HUDEP-2 (cell line): ENCODE data around the gene IL2RA.
"Not testable (repeated sequence)": the region's sequence is repeated elsewhere in the genome, so short reads cannot be mapped to it uniquely, and the experiment has no call there.

Source experiments
- DNase-seq, 76 experiments: peaks; one replicate each; lab custom pipeline; 2025; ENCODE audit not compliant: unreplicated experiment in 76 of 76; lab: John Stamatoyannopoulos, UW

Gene IL2RA

DNA sequence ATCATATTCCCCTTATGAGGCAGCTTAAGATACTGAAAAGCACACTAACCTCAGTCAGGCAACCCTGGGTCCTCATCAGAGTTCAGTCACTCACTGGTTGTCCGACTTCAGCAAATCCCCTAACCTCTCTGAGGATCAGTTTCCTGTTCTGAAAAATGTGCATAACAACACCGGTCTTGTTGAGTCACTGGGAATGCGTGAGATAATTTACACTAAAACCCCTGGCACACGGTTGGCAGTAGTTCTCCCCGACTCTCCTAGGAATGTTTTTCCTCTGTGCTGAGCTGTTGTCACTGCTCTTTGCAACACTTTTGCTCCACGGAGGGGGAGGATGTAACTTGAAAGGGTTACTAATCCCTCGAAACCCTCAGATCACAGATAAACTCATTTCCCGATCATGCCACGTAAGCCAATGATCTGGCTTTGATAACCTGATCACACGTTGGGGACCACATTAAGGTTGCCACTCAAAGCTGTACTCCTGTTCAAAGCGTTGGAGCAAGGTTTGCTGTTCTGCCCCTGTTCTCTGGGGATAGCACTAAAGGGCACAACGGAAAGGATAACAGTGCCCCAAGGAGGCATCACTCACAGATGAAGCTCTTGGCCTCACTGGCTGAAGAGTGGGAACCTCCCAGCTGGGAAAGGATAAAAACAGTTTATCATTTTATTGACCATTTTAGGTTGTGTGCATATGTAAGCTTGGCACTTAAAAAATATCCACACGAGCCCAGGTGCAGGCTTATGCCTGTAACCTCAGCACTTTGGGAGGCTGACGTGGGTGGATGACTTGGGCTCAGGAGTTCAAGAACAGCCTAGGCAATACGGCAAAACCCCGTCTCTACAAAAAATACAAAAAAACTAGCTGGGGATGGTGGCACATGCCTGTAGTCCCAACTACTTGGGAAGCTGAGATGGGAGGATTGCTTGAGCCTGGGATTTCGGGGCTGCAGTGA, 21.6 kb upstream of the IL2RA start:
- DNase-seq: no peak

DNA sequence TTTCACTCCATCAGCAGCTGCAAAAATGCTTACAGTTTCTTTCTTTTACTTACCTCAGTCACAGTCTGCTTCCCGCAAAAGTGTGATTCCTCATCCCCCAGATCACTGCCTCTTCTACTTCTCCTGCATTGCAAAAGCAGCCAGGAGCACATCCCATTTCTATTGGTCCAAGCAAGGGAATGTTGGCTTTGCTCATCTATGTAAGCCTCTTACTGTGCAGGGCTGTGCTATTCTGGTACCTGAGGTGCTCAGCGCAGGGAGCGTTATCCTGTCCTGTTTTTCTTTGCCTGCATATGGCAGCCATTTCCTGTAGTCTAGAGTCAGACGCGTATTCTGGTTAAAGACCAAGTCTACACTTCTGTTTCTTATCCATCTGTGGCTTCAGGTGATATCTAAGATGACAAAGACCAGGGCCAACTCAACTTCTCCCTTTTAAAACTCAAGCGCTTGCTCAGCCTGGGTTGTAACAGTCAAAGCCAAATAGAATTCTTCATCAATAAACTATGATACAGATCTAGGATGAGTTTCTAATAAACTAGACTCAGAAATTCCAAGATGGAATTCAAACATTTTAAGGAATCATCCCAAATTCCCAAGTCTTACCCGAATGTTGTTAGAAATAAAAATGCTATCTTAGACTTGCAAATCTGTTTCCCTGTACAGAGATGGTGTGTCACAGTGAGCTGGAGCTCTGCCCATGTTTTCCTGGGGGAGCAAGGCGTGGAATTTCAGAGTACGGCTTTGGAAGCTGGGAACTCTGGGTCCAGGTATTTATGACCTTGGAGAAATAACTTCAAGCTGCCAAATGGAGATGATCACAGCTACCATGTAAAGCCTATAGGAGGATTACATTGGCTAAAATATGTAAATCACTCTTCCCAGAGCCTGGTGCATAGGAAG, 20.6 kb upstream of the IL2RA start:
- DNase-seq: no peak

DNA sequence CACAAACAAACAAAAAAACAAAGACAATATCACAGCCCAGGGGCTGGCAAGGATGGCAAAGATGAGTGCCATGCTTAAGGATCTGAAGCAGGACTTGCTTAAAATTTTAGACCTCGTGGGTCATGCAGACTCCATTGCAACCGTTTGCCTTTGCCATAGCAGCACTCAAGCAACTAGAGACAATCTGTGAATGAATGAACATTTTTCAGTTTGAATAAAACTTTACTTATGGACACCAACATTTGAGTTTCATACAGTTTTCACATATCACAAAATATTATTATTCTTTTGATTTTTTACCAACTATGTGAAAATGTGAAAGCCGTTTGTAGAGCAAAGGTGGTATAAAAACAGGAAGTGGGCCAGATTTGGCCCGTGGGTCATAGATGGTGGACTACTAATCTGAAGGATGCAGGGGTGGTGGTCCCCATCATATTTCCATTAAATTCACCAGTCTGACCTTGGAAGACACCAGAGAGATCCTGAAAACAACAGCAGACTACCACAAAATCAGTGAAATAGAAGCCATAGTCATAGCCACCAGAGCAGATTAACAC, 18.3 kb upstream of the IL2RA start:
- DNase-seq: no peak

- no peak for DNase-seq
These were observed 16.9 kb upstream of the IL2RA start for GRCh38 chr10:6079044-6079443.

GRCh38 chr10:6077071-6077675, 15.0 kb upstream of the IL2RA start:
- DNase-seq: no peak

- no peak for DNase-seq
These were observed 12.5 kb upstream of the IL2RA start for GRCh38 chr10:6074489-6075301.

DNA sequence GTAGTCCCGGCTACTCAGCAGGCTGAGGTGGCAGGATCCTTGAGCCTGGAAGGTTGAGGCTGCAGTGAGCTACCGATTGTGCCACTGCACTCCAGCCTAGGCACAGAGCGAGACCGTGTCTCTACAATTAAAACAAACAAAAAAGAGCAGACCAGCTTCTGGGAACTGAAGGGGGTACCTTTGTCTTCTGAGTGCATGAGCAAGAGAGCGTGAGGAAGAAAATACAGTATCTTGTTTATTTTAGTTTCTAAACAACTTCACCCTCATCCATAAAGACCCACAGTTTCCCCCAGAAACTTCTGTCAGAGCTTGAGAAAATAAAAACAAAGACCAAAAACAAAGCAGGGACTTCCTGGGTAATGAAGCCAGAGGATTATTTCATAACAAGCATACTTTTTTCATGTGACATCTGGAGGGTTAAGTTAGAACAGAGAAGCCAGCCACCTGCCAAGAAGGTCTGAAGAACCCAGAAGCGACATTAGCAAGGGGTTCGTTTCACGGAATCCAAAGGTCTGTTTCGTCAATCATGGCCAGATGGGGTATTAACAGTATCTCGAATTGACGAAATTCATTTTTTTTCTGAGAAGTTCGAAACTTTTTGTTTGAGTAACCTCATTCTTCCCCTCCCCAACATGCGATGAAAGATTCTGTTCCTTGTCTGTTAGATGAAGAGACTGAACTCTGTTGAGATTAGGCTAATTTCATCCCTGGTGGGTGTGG, 10.2 kb upstream of the IL2RA start:
- no peak for DNase-seq

GRCh38 chr10:6071181-6072175, 9.3 kb upstream of the IL2RA start:
- no peak for DNase-seq

GRCh38 chr10:6070660-6071059, 8.5 kb upstream of the IL2RA start:
- DNase-seq: no peak

GRCh38 chr10:6069081-6069931, 7.1 kb upstream of the IL2RA start:
- DNase-seq: no peak

DNA sequence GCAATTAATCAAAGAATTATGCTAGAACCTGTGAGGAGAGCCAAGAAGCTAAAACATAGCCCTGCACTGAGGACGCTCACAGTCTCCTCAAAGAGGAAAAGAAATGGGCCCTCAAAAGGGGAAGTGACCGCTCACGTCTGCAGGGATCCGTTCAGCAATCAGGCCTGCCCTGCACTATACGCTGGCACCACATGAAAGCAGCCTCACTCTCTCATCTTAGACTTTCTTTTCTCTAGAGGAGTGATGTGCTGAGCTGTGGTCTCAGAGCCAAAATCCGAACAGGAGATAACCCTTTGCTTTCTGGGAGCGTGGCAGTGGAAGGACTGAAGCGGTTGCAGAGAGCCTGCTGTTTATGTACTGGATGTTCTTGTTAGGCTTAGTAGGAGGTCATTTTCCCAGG, 6.3 kb upstream of the IL2RA start:
- no peak for DNase-seq

DNA sequence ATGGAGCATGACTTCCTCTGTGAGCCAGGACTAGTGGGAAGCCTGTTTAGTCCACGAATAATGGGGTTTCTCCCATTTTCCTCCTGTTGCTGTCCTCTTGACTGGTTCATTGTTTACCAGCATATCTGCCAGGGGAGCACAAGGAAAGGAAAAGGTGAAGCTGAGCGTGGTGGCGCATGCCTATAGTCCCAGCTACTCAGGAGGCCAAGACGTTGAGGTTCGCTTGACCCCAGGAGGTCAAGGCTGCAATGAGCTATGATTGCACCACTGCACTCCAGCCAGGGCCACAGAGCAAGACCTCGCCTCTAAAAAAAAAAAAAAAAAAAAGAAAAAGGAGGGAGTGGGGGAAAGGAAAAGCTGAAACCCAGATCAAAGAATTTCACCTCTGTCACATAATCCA, 5.8 kb upstream of the IL2RA start:
- DNase-seq: no peak

DNA sequence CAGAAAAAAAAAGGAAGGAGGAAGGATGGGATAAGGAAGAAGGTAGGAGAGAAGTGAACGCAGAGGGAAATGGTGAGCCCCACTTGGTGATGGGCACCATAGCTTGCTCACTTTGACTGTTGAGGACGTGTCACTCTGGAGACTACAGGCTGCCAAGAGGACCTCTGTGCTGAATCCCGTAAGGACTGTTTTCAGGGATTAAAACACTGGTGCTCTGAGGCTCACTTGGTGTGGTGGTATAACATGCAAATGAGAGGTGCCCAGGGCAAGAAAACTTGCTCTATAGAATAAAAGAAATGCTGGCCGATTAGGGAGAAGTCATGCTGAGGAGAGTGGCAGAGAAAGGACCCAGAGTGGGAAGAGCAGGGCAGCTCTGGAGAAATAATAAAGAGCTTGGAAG, 5.3 kb upstream of the IL2RA start:
- no peak for DNase-seq

- DNase-seq: no peak
These were observed 3.7 kb upstream of the IL2RA start for GRCh38 chr10:6065835-6066234.

- DNase-seq: no peak
These were observed 3.2 kb upstream of the IL2RA start for GRCh38 chr10:6065406-6065805.

GRCh38 chr10:6064726-6065125, 2.6 kb upstream of the IL2RA start:
- DNase-seq: not testable (repeated sequence)

DNA sequence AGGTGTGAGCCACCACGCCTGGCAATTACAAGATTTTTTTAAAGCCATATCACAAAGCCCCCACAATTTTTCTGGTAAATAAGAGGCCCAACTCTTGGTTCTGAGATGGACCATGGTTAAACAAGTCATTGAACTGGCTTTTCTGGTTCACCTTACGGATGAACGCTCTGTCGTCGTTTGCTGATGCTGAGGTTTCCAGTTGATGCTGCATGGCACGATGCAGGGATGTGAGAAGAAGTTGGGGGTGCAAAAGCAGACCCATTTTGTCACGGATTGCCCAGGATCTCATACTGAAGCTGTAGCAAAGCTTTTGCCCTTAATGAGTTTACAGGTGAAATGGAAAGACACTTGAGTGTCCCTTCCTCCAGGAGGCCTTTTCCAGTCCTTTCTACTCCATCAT, 2.0 kb upstream of the IL2RA start:
- DNase-seq: no peak
